Suprapubic skin (tissue), 3 donors: ENCODE measurements around the gene CLEC16A.

ENCODE experiments used
- CTCF ChIP-seq, 2 donors: fragments of 200-600 bp in 1 of 2; fragments of 450-650 bp in 1 of 2; sonication (generic) in 1 of 2; IDR thresholded peaks; one replicate each; pipeline ENCODE4 v1.5.1; 2016 to 2019; ENCODE audit warnings: antibody characterized with exemption in 2 of 2, mild to moderate bottlenecking in 1 of 2, moderate library complexity in 1 of 2
- POLR2AphosphoS5 ChIP-seq, 3 donors: sonication (generic); formaldehyde crosslinking; IDR thresholded peaks; one replicate each; pipeline ENCODE4 v1.6.1; 2017; ENCODE audit warnings: antibody characterized with exemption in 3 of 3

- TF ChIP-seq CTCF (IDR thresholded peaks at IDR 0.05) (no peak), POLR2AphosphoS5 (IDR thresholded peaks at IDR 0.05) (peak in 1 of 3 donors; percentile 65)
Measured at GRCh38 chr16:11020388-11020787, 76.0 kb downstream of the CLEC16A start.
